DOHH2 (cell line): Measurements from ENCODE around the gene SUDS3.

ENCODE experiments used
- H3F3A ChIP-seq: fragments of 200-600 bp; sonication (generic), shearing (Covaris generic); 2 replicates; pipeline ENCODE4 v1.6.0; 2016; ENCODE audit warnings: antibody characterized with exemption, mild to moderate bottlenecking; ENCODE audit not compliant: control insufficient read depth, insufficient read depth
- H3K27ac ChIP-seq: fragments of 200-600 bp; sonication (generic); 2 replicates; pipeline ENCODE4 v1.5.1; 2014; ENCODE audit warnings: low read depth, mild to moderate bottlenecking, low read length, moderate library complexity
- H3K27me3 ChIP-seq: fragments of 200-600 bp; sonication (generic); 2 replicates; pipeline ENCODE4 v1.6.1; 2014; ENCODE audit warnings: mild to moderate bottlenecking, low read length, mixed read lengths; ENCODE audit not compliant: control insufficient read depth
- H3K36me3 ChIP-seq: fragments of 200-600 bp; sonication (generic); 2 replicates; pipeline ENCODE4 v1.6.1; 2014; ENCODE audit warnings: mild to moderate bottlenecking, low read length, moderate library complexity, mixed read lengths; ENCODE audit not compliant: control insufficient read depth
- H3K4me1 ChIP-seq: fragments of 200-600 bp; sonication (generic); 2 replicates; pipeline ENCODE4 v1.6.1; 2014; ENCODE audit warnings: mild to moderate bottlenecking, low read length, mixed read lengths; ENCODE audit not compliant: control insufficient read depth
- H3K4me2 ChIP-seq: fragments of 200-600 bp; sonication (generic); 2 replicates; pipeline ENCODE4 v1.6.0; 2014; ENCODE audit warnings: mild to moderate bottlenecking, low read length, moderate library complexity
- H3K4me3 ChIP-seq: fragments of 200-600 bp; sonication (generic); 2 replicates; pipeline ENCODE4 v1.5.1; 2014; ENCODE audit warnings: mild to moderate bottlenecking, low read length, mixed read lengths
- H3K79me2 ChIP-seq: fragments of 200-600 bp; sonication (generic); 2 replicates; pipeline ENCODE4 v1.6.1; 2014; ENCODE audit warnings: mild to moderate bottlenecking, low read length, mixed read lengths; ENCODE audit not compliant: control insufficient read depth
- H3K9me2 ChIP-seq: fragments of 200-600 bp; sonication (generic); replicated peaks from 2 replicates; pipeline ENCODE4 v1.6.1; 2014; ENCODE audit warnings: mild to moderate bottlenecking, low read length, mixed read lengths; ENCODE audit not compliant: control insufficient read depth
- H3K9me3 ChIP-seq: fragments of 200-600 bp; sonication (generic); 2 replicates; pipeline ENCODE4 v1.6.1; 2014; ENCODE audit warnings: antibody characterized with exemption, low read length, mixed read lengths; ENCODE audit not compliant: control insufficient read depth, insufficient read depth
- H4K20me1 ChIP-seq: fragments of 200-600 bp; sonication (generic); 2 replicates; pipeline ENCODE4 v1.6.0; 2014; ENCODE audit warnings: low read depth, mild to moderate bottlenecking, antibody characterized with exemption, low read length, moderate library complexity; ENCODE audit not compliant: control insufficient read depth, insufficient read depth
- EZH2phosphoT487 ChIP-seq: fragments of 200-600 bp; sonication (generic); IDR thresholded peaks from 2 replicates; pipeline ENCODE4 v1.6.1; 2017; ENCODE audit warnings: borderline replicate concordance, mild to moderate bottlenecking, antibody characterized with exemption, low read length, moderate library complexity, mixed read lengths
- TF ChIP-seq, protein P1 (sequence below): fragments of 200-600 bp; sonication (generic); IDR thresholded peaks from one replicate; pipeline ENCODE4 v1.5.1; 2014; ENCODE audit warnings: antibody characterized with exemption, mild to moderate bottlenecking, low read depth, low read length; ENCODE audit not compliant: poor library complexity, severe bottlenecking

SUDS3 gene

DNA sequence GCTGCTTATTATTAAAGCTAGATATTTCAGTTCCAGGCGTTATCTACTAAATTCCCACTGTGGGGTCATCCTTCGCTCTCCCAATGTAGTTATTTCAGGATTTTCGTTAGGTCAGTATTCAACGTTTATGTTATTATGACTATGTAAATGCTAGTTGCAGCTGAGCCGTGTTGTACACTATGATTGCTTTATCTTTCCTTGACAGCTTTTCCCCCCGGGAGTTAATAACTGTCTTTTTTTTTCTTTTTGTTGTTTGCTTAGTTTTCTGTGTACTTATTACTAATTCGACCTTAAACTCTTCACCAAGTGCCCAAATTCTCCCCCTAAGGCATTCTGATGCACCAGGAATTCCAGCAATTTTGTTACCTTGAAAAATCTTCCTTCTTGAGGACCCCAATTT lies 48.5 kb downstream of the SUDS3 start:
- Histone ChIP-seq H3K27me3 (no peaks in the 10 kb centered on the region), H3K36me3 (no peaks in the 10 kb centered on the region), H3K9me3 (no peaks in the 10 kb centered on the region), H3F3A (no peaks in the 10 kb centered on the region), H3K4me1 (peaks cover 20% of the 10 kb centered on the region), H3K27ac (no peak overlapping the region), H3K9me2 (no peaks in the 10 kb centered on the region), H4K20me1 (no peaks in the 10 kb centered on the region), H3K4me3 (no peak overlapping the region), H3K4me2 (no peak overlapping the region), H3K79me2 (no peaks in the 10 kb centered on the region)
- TF ChIP-seq EZH2phosphoT487, result no peak
- TF ChIP-seq, protein P1, sequence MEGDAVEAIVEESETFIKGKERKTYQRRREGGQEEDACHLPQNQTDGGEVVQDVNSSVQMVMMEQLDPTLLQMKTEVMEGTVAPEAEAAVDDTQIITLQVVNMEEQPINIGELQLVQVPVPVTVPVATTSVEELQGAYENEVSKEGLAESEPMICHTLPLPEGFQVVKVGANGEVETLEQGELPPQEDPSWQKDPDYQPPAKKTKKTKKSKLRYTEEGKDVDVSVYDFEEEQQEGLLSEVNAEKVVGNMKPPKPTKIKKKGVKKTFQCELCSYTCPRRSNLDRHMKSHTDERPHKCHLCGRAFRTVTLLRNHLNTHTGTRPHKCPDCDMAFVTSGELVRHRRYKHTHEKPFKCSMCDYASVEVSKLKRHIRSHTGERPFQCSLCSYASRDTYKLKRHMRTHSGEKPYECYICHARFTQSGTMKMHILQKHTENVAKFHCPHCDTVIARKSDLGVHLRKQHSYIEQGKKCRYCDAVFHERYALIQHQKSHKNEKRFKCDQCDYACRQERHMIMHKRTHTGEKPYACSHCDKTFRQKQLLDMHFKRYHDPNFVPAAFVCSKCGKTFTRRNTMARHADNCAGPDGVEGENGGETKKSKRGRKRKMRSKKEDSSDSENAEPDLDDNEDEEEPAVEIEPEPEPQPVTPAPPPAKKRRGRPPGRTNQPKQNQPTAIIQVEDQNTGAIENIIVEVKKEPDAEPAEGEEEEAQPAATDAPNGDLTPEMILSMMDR, result no peak

DNA sequence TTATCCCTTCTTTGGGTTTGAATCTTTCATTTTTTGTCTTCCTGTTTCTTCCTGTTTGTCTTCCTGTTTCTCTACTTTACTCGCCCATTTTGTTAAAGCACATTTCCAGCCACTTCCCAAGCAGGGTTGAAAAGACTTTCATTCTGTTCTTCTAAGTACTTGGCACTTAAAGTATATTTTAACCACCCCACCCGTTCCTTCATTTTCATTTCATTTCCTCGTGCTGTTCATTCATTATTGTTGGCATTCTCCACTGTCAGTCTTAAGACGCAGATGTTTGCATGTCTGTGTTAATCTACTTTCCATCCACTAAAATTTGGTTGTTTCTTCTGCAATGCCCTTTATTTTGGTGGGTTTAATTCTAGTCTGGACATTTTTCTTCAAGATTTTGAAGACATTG lies 49.0 kb downstream of the SUDS3 start:
- TF ChIP-seq, protein P1, result no peak
- no peak for TF ChIP-seq EZH2phosphoT487
- no peaks in the 10 kb centered on the region for H3K9me3 ChIP-seq
- H3K4me1 ChIP-seq, result peaks cover 20% of the 10 kb centered on the region
- H3K27ac ChIP-seq, result no peak overlapping the region
- H3K27me3 ChIP-seq, result no peaks in the 10 kb centered on the region
- H4K20me1 ChIP-seq, result no peaks in the 10 kb centered on the region
- no peaks in the 10 kb centered on the region for H3K9me2 ChIP-seq
- no peak overlapping the region for H3K4me2 ChIP-seq
- no peaks in the 10 kb centered on the region for H3K79me2 ChIP-seq
- H3K36me3 ChIP-seq, result no peaks in the 10 kb centered on the region
- H3F3A ChIP-seq, result no peaks in the 10 kb centered on the region
- H3K4me3 ChIP-seq, result no peak overlapping the region

GRCh38 chr12:118427819-118428218 lies 51.5 kb downstream of the SUDS3 start:
- no peaks in the 10 kb centered on the region for H3K36me3 ChIP-seq
- no peak overlapping the region for H3K4me3 ChIP-seq
- no peaks in the 10 kb centered on the region for H3K79me2 ChIP-seq
- no peaks in the 10 kb centered on the region for H3K9me3 ChIP-seq
- H3K4me2 ChIP-seq, result no peak overlapping the region
- H4K20me1 ChIP-seq, result no peaks in the 10 kb centered on the region
- peaks cover 19% of the 10 kb centered on the region for H3K4me1 ChIP-seq
- no peaks in the 10 kb centered on the region for H3F3A ChIP-seq
- no peak for TF ChIP-seq EZH2phosphoT487
- TF ChIP-seq, protein P1, result no peak
- no peaks in the 10 kb centered on the region for H3K27me3 ChIP-seq
- no peaks in the 10 kb centered on the region for H3K9me2 ChIP-seq
- no peak overlapping the region for H3K27ac ChIP-seq

DNA sequence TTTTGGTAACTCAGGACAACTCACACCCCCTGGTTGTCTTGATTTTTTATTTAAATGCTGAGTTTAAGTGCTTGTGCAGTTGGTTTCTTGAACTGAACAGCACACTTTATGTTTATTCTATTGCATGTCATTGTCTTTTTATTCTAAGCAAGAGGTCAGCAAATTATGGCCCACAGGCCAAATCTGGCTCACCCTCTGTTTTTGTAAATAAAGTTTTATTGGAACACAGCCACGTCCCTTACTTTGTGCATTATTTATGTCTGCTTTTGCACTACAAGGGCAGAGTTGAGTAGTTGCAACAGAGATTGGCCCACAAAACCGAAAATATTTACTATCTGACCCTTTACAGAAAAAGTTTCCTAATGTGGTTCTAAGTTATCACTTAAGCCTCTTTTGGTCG lies 52.3 kb downstream of the SUDS3 start:
- Histone ChIP-seq H3K27ac (no peak overlapping the region), H4K20me1 (no peaks in the 10 kb centered on the region), H3K9me3 (no peaks in the 10 kb centered on the region), H3K9me2 (no peaks in the 10 kb centered on the region), H3K4me2 (no peak overlapping the region), H3K4me3 (no peak overlapping the region), H3K36me3 (no peaks in the 10 kb centered on the region), H3F3A (no peaks in the 10 kb centered on the region), H3K79me2 (no peaks in the 10 kb centered on the region), H3K27me3 (no peaks in the 10 kb centered on the region), H3K4me1 (peaks cover 11% of the 10 kb centered on the region)
- TF ChIP-seq, protein P1, result no peak
